ENCODE data around the gene C16orf87. TPM values are rescaled to one million over a fixed set of nuclear protein-coding genes. Genes with fewer than 3 reads are reported as not detected.
"Not testable (repeated sequence)": the region's sequence is repeated elsewhere in the genome, so short reads cannot be mapped to it uniquely, and the experiment has no call there.

Gene C16orf87
- total RNA-seq, 2 experiments from 2014 or later, result 10.3 to 11.2 TPM

DNA sequence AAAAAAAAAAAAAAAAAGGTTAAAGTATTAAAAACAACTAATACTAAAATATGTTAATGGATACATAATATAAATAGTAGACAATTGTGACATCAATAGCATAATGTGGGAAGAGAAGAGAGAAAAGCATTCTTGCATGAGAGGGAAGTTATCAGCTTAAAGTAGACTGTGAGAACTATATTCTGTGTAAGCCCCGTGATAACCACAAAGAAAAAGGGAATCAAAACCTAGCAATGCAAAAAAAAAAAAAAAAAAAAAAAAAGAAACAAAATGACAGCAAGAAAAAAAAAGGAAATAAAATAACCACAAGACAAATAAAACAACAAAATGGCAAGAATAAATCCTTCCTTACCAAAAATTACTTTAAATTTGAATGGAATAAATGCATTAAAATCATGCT, 43.1 kb downstream of the C16orf87 start:
- no peak overlapping the region for H3K27ac Mint-ChIP-seq
- peaks cover 2% of the 10 kb centered on the region for H3K27me3 Mint-ChIP-seq
- H3K4me3 Mint-ChIP-seq, result no peak overlapping the region
- POLR2A ChIA-PET, result no interaction called here
- peaks cover 9% of the 10 kb centered on the region for H3K9me3 Mint-ChIP-seq
- peaks cover 5% of the 10 kb centered on the region for H3K36me3 Mint-ChIP-seq (ENCODE audit: low read depth)
- peaks cover 28% of the 10 kb centered on the region for H3K4me1 Mint-ChIP-seq
- no peak for DNase-seq
- CTCF ChIA-PET, result interaction anchor here (0.6 kb wide), 1 partner anchor 13 kb away, joined by 3 read pairs; no protein-coding TSS in a partner anchor

DNA sequence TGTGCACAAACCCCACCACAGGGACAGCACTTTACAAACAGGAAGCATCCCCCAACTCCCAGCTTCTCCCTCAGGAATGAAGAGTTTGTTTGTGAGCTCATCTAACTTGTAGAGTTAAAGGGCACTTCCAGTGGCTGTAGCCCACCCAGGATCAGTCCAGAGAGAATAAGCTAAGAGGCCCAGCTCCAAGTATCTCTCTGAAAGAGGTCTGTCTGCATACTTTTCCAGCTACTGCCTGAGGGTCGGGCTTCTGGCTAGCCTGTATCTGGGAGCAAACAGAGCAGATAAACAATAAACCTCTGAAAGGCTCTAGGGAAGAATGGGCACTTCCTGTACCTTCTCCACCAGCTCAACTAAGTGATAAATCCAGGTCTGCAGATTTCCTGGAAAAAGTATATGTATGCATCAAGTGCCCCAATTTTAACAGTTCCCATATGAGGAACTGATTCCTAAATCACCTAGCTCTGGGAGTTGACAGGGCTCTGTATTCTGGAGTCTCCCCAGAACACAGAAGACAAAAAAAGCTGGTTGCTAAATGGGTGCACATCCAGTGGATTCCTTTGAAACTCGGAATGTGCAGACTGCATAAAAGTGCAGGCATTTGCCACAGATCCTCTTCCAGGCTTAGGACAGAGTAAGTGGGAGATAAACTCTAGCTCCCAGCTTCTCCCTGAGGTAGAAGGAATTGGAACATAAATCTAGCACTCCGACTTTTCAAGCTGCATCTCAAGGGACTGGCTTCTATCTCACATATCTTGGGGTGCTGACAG, 45.7 kb downstream of the C16orf87 start:
- POLR2A ChIA-PET, result interaction anchor here (0.6 kb wide), 1 partner anchor 12 kb away, joined by 7 read pairs; no protein-coding TSS in a partner anchor
- CTCF ChIA-PET, result interaction anchor here (0.7 to 1.6 kb wide), 3 partner anchors 24 to 55 kb away, joined by 3 to 4 read pairs (median 3); no protein-coding TSS in a partner anchor
- peaks cover 9% of the 10 kb centered on the region for H3K9me3 Mint-ChIP-seq

DNA sequence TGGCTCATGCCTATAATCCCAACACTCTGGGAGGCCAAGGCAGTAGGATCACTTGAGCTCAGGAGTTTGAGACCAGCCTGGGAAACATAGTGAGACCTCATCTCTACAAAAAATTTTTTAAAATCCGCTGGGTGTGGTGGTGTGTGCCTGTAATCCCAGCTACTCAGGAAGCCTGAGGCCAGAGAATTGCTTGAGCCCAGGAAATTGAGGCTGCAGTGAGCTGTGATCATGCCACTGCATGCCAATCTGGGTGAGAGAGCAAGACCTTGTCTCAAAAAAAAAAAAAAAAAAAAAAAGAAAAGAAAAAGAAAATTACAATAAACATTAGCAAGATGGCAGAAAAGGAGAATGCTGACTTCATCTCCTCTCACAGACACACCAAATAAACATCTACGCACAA, 46.4 kb downstream of the C16orf87 start:
- not testable (repeated sequence) for H3K9me3 Mint-ChIP-seq, H3K4me3 Mint-ChIP-seq
- CTCF ChIA-PET, result interaction anchor here (1.6 kb wide), 1 partner anchor 38 kb away, joined by 3 read pairs; no protein-coding TSS in a partner anchor

More for the DNA sequence above, 45.7 kb downstream of the C16orf87 start:
- Mint-ChIP-seq H3K4me1 (peaks cover 16% of the 10 kb centered on the region), H3K4me3 (no peak overlapping the region), H3K36me3 (ENCODE audit: low read depth) (peaks cover 3% of the 10 kb centered on the region), H3K27me3 (peaks cover 2% of the 10 kb centered on the region), H3K27ac (no peak overlapping the region)
- DNase-seq, result no peak

DNA sequence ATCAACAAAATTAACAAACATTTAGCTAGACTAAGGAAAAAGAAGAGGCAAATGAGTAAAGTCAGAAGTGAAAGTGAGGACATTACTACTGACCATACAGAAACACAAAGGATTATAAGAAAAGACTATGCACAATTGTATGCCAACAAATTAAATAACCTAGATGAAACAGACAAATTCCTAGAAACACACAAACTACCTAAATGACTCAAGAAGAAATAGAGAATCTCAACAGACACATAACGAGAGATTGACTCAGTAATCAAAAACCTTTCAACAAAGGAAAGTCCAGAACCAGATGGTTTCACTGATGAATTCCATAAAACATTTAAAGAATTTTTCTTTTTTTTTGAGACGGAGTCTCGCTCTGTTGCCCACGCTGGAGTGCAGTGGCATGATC, 47.2 kb downstream of the C16orf87 start:
- Mint-ChIP-seq H3K4me1 (peaks cover 7% of the 10 kb centered on the region), H3K9me3 (peaks cover 9% of the 10 kb centered on the region), H3K4me3 (no peak overlapping the region), H3K36me3 (ENCODE audit: low read depth) (no peaks in the 10 kb centered on the region), H3K27ac (no peak overlapping the region), H3K27me3 (peaks cover 2% of the 10 kb centered on the region)
- ChIA-PET POLR2A (no interaction called here), CTCF (no interaction called here)
- no peak for DNase-seq

More for the DNA sequence above, 46.4 kb downstream of the C16orf87 start:
- DNase-seq; H3K36me3 Mint-ChIP-seq (ENCODE audit: low read depth); H3K27me3 Mint-ChIP-seq; POLR2A ChIA-PET; H3K27ac Mint-ChIP-seq: not testable (repeated sequence)
- H3K4me1 Mint-ChIP-seq, result peaks cover 11% of the 10 kb centered on the region

DNA sequence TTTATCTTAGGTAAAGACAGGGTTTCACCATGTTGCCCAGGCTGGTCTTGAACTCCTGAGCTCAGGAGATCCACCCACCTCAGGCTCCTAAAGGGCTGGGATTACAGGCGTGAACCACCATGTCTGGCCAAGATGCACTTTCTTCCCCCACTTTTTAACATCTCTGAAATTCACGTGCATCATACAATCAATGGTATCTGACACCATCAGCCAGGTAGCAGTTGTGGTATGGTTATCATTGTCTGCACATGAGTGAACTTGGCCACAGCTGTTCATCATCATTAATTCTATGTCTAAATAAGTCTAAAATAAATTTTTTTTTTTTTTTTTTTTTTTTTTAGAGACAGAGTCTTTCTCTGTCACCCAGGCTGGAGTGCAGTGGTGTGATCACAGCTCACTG, 48.7 kb downstream of the C16orf87 start:
- H3K9me3 Mint-ChIP-seq, result peaks cover 9% of the 10 kb centered on the region
- no peak overlapping the region for H3K4me3 Mint-ChIP-seq
- DNase-seq, result no peak
- H3K27me3 Mint-ChIP-seq, result peaks cover 2% of the 10 kb centered on the region
- no peaks in the 10 kb centered on the region for H3K36me3 Mint-ChIP-seq (ENCODE audit: low read depth)
- H3K27ac Mint-ChIP-seq, result no peak overlapping the region
- peaks cover 7% of the 10 kb centered on the region for H3K4me1 Mint-ChIP-seq
- POLR2A ChIA-PET, result no interaction called here
- CTCF ChIA-PET, result interaction anchor here (0.6 kb wide), 1 partner anchor 239 kb away, joined by 3 read pairs; no protein-coding TSS in a partner anchor

DNA sequence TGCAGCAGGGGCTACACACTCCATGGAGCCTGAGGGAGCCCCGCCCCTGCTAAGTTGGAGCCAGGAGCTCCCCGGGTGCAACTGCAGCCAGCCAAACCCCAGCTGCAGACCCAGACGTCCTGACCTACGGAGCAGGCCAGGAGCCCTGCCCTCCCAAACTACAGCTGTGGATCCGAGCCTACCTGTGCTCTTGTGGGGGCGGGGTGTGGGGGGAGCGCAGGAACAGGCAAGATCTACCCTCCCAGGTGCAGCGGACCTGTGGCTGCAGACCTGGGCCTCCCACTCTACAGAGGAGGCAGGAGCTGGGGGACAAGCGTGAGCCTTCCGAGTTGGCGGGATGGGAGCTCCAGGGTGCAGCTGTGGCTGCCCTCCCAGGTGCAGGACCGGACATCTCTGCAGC, 53.2 kb downstream of the C16orf87 start:
- CTCF ChIA-PET, result interaction anchor here (1.4 kb wide), 1 partner anchor 29 kb away, joined by 4 read pairs; no protein-coding TSS in a partner anchor
- H3K4me1 Mint-ChIP-seq, result no peaks in the 10 kb centered on the region
- no peaks in the 10 kb centered on the region for H3K9me3 Mint-ChIP-seq
- no peak overlapping the region for H3K4me3 Mint-ChIP-seq
- POLR2A ChIA-PET, result no interaction called here
- no peak overlapping the region for H3K27ac Mint-ChIP-seq
- DNase-seq, result no peak
- H3K36me3 Mint-ChIP-seq (ENCODE audit: low read depth), result no peaks in the 10 kb centered on the region
- H3K27me3 Mint-ChIP-seq, result no peaks in the 10 kb centered on the region

DNA sequence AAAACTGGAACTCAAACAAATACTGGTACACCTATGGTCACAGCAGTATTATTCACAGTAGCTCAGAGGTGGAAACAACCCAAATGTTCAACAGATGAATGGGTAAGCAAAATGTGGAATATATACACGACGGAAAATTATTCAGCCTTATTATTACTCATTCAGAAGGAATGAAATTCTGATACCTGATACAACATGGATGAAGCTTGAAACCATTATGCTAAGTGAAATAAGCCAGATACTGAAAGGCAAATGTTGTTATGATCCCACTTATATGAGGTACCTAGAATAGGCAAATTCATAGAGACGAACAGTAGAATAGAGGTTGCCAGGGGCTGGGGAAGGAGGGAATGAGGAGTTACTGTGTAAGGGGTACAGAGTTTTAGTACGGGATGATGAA, 55.8 kb downstream of the C16orf87 start:
- no peak overlapping the region for H3K4me3 Mint-ChIP-seq
- no peaks in the 10 kb centered on the region for H3K9me3 Mint-ChIP-seq
- H3K27ac Mint-ChIP-seq, result no peak overlapping the region
- H3K36me3 Mint-ChIP-seq (ENCODE audit: low read depth), result no peaks in the 10 kb centered on the region
- no peaks in the 10 kb centered on the region for H3K4me1 Mint-ChIP-seq
- POLR2A ChIA-PET, result no interaction called here
- DNase-seq, result no peak
- CTCF ChIA-PET, result no interaction called here
- peaks cover 3% of the 10 kb centered on the region for H3K27me3 Mint-ChIP-seq

DNA sequence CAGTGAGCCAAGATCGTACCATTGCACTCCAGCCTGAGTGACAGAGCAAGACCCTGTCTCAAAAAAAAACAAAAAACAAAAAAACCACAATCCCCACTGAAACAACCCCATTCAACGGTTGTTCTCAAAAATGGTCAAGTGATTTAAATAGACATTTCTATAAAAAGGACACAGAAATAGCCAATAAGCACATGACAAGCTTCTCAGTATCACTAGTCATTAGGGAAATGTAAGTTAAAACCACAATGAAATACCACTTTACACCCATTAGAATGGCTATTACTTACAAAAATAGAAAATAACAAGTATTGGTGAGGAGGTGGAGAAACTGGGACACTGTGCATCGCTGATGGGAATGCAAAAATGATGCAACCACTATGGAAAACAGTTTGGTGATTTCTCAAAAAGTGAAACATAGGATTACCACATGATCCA, 56.2 kb downstream of the C16orf87 start:
- no peak overlapping the region for H3K27ac Mint-ChIP-seq
- no peak overlapping the region for H3K4me3 Mint-ChIP-seq
- H3K4me1 Mint-ChIP-seq, result no peaks in the 10 kb centered on the region
- H3K27me3 Mint-ChIP-seq, result peaks cover 3% of the 10 kb centered on the region
- ChIA-PET CTCF (no interaction called here), POLR2A (no interaction called here)
- no peaks in the 10 kb centered on the region for H3K9me3 Mint-ChIP-seq
- DNase-seq, result no peak
- H3K36me3 Mint-ChIP-seq (ENCODE audit: low read depth), result no peaks in the 10 kb centered on the region

DNA sequence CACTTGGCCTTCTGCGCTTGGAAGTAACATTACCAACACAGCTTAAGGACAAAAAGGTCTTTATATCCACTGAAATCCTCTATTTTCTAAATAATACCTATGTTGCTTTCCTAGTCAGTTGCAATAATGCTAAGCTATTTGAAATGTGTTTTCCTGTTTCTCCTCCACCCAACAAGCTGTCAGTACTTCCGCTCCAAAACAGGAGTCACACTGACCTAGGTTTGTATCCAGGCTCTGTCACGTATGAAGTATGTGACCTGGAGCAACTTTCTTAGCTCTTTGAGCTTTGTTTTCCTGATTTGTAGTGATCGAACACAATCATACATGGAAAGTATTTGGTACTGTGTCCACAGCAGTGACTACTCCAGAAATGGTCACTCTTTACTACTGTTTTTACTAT, 58.5 kb downstream of the C16orf87 start:
- Mint-ChIP-seq H3K9me3 (no peaks in the 10 kb centered on the region), H3K36me3 (ENCODE audit: low read depth) (no peaks in the 10 kb centered on the region), H3K4me1 (no peaks in the 10 kb centered on the region), H3K27me3 (peaks cover 3% of the 10 kb centered on the region), H3K27ac (no peak overlapping the region), H3K4me3 (no peak overlapping the region)
- DNase-seq, result no peak
- ChIA-PET CTCF (interaction anchor here (1.7 kb wide), 1 partner anchor 19 kb away, joined by 4 read pairs; no protein-coding TSS in a partner anchor), POLR2A (no interaction called here)

DNA sequence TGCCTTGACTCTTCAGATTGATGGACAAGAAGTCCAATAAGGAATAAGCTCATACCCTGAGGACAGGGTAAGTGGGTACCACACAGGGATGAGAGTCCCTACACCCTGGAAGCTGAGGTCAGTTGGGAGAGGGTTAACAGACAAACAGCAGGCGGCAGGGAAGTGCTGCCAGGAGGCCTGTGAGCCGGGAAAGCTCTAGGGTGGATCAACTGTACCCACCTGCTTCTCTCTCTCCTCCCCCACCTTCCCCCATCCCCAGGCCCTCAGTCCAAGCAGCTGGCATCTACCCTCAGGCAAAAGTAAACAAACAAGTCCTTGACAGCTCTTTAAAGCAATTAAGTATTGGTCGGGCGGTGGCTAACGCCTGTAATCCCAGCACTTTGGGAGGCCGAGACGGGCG, 62.2 kb downstream of the C16orf87 start:
- POLR2A ChIA-PET, result no interaction called here
- no peaks in the 10 kb centered on the region for H3K9me3 Mint-ChIP-seq
- DNase-seq, result no peak
- H3K27me3 Mint-ChIP-seq, result peaks cover 3% of the 10 kb centered on the region
- no peaks in the 10 kb centered on the region for H3K36me3 Mint-ChIP-seq (ENCODE audit: low read depth)
- H3K4me1 Mint-ChIP-seq, result peaks cover 3% of the 10 kb centered on the region
- H3K4me3 Mint-ChIP-seq, result no peak overlapping the region
- CTCF ChIA-PET, result interaction anchor here (0.6 to 1.1 kb wide), 2 partner anchors 11 to 77 kb away, joined by 3 to 5 read pairs; no protein-coding TSS in a partner anchor
- H3K27ac Mint-ChIP-seq, result no peak overlapping the region

DNA sequence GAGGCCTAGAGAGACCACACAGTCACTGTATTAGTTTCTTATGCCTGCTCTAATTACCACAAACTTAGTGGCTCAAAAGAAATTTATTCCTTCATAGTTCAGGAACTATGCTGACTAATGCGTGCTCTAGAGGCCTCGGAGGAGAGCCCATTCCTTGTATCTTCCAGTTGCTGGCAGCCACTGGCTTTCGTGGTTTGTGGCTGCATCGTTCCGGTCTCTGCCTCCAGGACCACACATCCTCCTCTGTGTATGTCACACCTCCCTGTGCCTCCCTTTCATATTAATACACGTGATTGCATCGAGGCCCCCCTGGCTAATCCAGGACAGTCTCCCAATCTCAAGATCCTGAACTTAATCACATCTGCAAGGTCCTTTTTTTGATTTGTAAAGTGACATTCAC, 65.9 kb downstream of the C16orf87 start:
- Mint-ChIP-seq H3K36me3 (ENCODE audit: low read depth) (no peaks in the 10 kb centered on the region), H3K27me3 (no peaks in the 10 kb centered on the region), H3K27ac (no peak overlapping the region), H3K4me3 (no peak overlapping the region), H3K4me1 (peaks cover 3% of the 10 kb centered on the region), H3K9me3 (no peaks in the 10 kb centered on the region)
- DNase-seq, result no peak
- CTCF ChIA-PET, result no interaction called here
- POLR2A ChIA-PET, result no interaction called here

DNA sequence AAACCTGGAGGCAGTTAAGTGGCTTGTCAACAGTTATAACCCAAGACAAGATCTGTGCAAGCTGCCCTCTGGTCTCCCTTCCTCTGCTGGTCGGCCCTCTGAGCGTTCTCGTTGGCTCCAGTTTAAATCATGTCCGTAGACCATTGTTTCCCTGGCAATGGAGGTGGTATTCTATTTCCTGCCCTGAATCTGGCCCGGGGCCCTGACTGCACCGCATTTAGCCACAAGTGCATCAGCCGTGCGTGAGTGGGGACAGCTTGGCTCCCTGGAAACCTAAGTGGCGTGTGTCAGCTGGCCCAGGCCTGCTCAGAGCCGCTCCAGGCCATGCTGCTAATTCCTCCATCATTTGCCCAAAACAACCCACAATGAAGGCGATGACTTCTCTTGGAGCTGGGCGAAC, 67.8 kb downstream of the C16orf87 start:
- CTCF ChIA-PET, result no interaction called here
- no peak overlapping the region for H3K4me3 Mint-ChIP-seq
- no peaks in the 10 kb centered on the region for H3K27me3 Mint-ChIP-seq
- POLR2A ChIA-PET, result no interaction called here
- no peak overlapping the region for H3K27ac Mint-ChIP-seq
- H3K36me3 Mint-ChIP-seq (ENCODE audit: low read depth), result no peaks in the 10 kb centered on the region
- no peak for DNase-seq
- H3K9me3 Mint-ChIP-seq, result no peaks in the 10 kb centered on the region
- H3K4me1 Mint-ChIP-seq, result peaks cover 3% of the 10 kb centered on the region

DNA sequence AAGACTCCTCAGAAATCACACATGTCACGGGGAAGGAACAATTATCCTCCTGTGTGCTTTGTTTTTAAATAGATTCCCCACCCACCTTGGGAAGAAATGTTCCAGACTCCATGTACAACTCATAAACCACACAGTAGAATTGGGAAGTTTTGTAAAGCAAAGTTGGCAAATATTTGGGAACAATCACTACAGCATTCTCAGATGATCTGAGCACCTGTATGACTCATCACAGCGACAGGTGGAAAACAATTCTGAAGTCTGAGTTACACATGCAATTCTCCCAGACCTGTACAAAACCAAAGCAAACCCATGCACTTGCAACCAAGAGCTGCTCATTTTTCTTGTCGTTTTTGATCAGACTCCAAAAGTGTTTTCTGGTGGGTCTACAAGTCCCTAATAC, 68.4 kb downstream of the C16orf87 start:
- no peaks in the 10 kb centered on the region for H3K27me3 Mint-ChIP-seq
- ChIA-PET POLR2A (no interaction called here), CTCF (interaction anchor here (0.6 kb wide), 1 partner anchor 75 kb away, joined by 4 read pairs; no protein-coding TSS in a partner anchor)
- H3K9me3 Mint-ChIP-seq, result no peaks in the 10 kb centered on the region
- no peak for DNase-seq
- H3K4me1 Mint-ChIP-seq, result peaks cover 3% of the 10 kb centered on the region
- no peak overlapping the region for H3K27ac Mint-ChIP-seq
- no peaks in the 10 kb centered on the region for H3K36me3 Mint-ChIP-seq (ENCODE audit: low read depth)
- no peak overlapping the region for H3K4me3 Mint-ChIP-seq
